IMR-90 (cell line): ENCODE measurements around the gene FBN1. TPM values are rescaled to one million over a fixed set of nuclear protein-coding genes. Genes with fewer than 3 reads are reported as not detected.

Experiments
- ATAC-seq: fragments of 200-7000 bp; cut with Tn5 transposase; 2 replicates; pipeline ENCODE4 v1.9.1; 2020; ENCODE audit warnings: low read depth, mild to moderate bottlenecking, moderate library complexity
- BruUV-seq: library from RNA; stranded (reverse); fragments of 400-500 nt; replicated peaks from 2 replicates; lab custom pipeline; 2021; lab: Mats Ljungman, UMichigan
- CTCF ChIA-PET: fragments of 300-600 bp; formaldehyde crosslinking; extraction: SDS; loops from one replicate; lab custom pipeline; 2021; ENCODE audit warnings: antibody characterized with exemption; lab: Yijun Ruan, JAX
- POLR2A ChIA-PET: fragments of 300-600 bp; sonication (Branson Sonifier 250); formaldehyde crosslinking; loops from one replicate; lab custom pipeline; 2022; ENCODE audit warnings: antibody characterized with exemption; ENCODE audit not compliant: unreplicated experiment; lab: Charles Lee
- DNase-seq: peaks from one replicate; pipeline ENCODE4 v3.0.0; 2013
- H2AFZ ChIP-seq: replicated peaks from 2 replicates; pipeline ENCODE3; 2013; ENCODE audit warnings: low read length, mild to moderate bottlenecking; ENCODE audit not compliant: poor library complexity
- H2AK5ac ChIP-seq: 2 replicates; pipeline ENCODE4 v1.6.1; 2013; ENCODE audit warnings: low read depth, low read length, inconsistent platforms
- H2AK9ac ChIP-seq: replicated peaks from 2 replicates; pipeline ENCODE3; 2013; ENCODE audit warnings: mild to moderate bottlenecking, low read depth, low read length, moderate library complexity; ENCODE audit not compliant: poor library complexity
- H2BK120ac ChIP-seq: 2 replicates; pipeline ENCODE4 v1.6.1; 2013; ENCODE audit warnings: low read depth, low read length, inconsistent platforms
- H2BK15ac ChIP-seq: 3 replicates; pipeline ENCODE4 v1.6.1; 2013; ENCODE audit warnings: low read depth, low read length, inconsistent platforms
- H2BK20ac ChIP-seq: 2 replicates; pipeline ENCODE4 v1.6.1; 2013; ENCODE audit warnings: low read depth, mild to moderate bottlenecking, inconsistent platforms, low read length, moderate library complexity
- H2BK5ac ChIP-seq: 2 replicates; pipeline ENCODE4 v1.6.1; 2013; ENCODE audit warnings: mild to moderate bottlenecking, low read depth, low read length, inconsistent platforms; ENCODE audit not compliant: poor library complexity, severe bottlenecking
- H3K14ac ChIP-seq: replicated peaks from 2 replicates; pipeline ENCODE4 v1.6.1; 2013; ENCODE audit warnings: low read depth, low read length, inconsistent platforms
- H3K18ac ChIP-seq: 2 replicates; pipeline ENCODE4 v1.6.1; 2013; ENCODE audit warnings: low read depth, low read length, control low read depth
- H3K23ac ChIP-seq: 2 replicates; pipeline ENCODE4 v1.6.1; 2013; ENCODE audit warnings: low read depth, low read length, inconsistent platforms
- H3K27ac ChIP-seq: 2 replicates; pipeline ENCODE4 v1.5.1; 2013; ENCODE audit warnings: mild to moderate bottlenecking, control low read depth, low read length; ENCODE audit not compliant: insufficient read depth
- H3K27me3 ChIP-seq: 2 replicates; pipeline ENCODE4 v1.6.1; 2013; ENCODE audit warnings: low read length; ENCODE audit not compliant: control insufficient read depth, insufficient read depth
- H3K36me3 ChIP-seq: 2 replicates; pipeline ENCODE4 v1.6.1; 2013; ENCODE audit warnings: low read length, mixed read lengths; ENCODE audit not compliant: control insufficient read depth, insufficient read depth
- H3K4ac ChIP-seq: 2 replicates; pipeline ENCODE4 v1.6.1; 2013; ENCODE audit warnings: low read depth, low read length, inconsistent platforms
- H3K4me1 ChIP-seq: 2 replicates; pipeline ENCODE4 v1.6.1; 2013; ENCODE audit warnings: low read length, mixed read lengths; ENCODE audit not compliant: control insufficient read depth, insufficient read depth
- H3K4me2 ChIP-seq: 2 replicates; pipeline ENCODE4 v1.6.1; 2013; ENCODE audit warnings: low read depth, mild to moderate bottlenecking, control low read depth, low read length, moderate library complexity
- H3K4me3 ChIP-seq: 2 replicates; pipeline ENCODE4 v1.5.1; 2013; ENCODE audit warnings: low read depth, mild to moderate bottlenecking, control low read depth, low read length, moderate library complexity; ENCODE audit not compliant: insufficient read depth
- H3K56ac ChIP-seq: 2 replicates; pipeline ENCODE4 v1.6.1; 2013; ENCODE audit warnings: low read length, inconsistent platforms; ENCODE audit not compliant: insufficient read depth; ENCODE audit errors: extremely low read depth
- H3K79me1 ChIP-seq, 2 experiments: 2 replicates each; pipeline ENCODE4 v1.6.1; 2013; ENCODE audit warnings: low read length in 2 of 2, inconsistent platforms in 1 of 2, low read depth in 1 of 2
- H3K9ac ChIP-seq: 2 replicates; pipeline ENCODE4 v1.6.1; 2013; ENCODE audit warnings: low read depth, low read length, control low read depth
- H3K9me1 ChIP-seq: 2 replicates; pipeline ENCODE4 v1.6.1; 2013; ENCODE audit warnings: low read length, inconsistent platforms; ENCODE audit not compliant: insufficient read depth
- H3K9me3 ChIP-seq: 2 replicates; pipeline ENCODE4 v1.6.1; 2013; ENCODE audit warnings: low read length; ENCODE audit not compliant: control insufficient read depth, insufficient read depth
- H4K20me1 ChIP-seq: 2 replicates; pipeline ENCODE4 v1.6.1; 2013; ENCODE audit warnings: low read length, inconsistent platforms; ENCODE audit not compliant: insufficient read depth
- H4K5ac ChIP-seq: 2 replicates; pipeline ENCODE4 v1.6.1; 2013; ENCODE audit warnings: mild to moderate bottlenecking, low read depth, low read length, control low read depth
- H4K8ac ChIP-seq, 2 experiments: 2 replicates each; pipeline ENCODE4 v1.6.1; 2013; ENCODE audit warnings: low read depth in 2 of 2, low read length in 2 of 2, control low read depth in 1 of 2, inconsistent platforms in 1 of 2
- H4K91ac ChIP-seq: 2 replicates; pipeline ENCODE4 v1.6.1; 2013; ENCODE audit warnings: low read depth, low read length, inconsistent platforms; ENCODE audit not compliant: insufficient read depth
- RCOR1 ChIP-seq: IDR thresholded peaks from 2 replicates; pipeline ENCODE4 v1.6.1; 2012; ENCODE audit warnings: mild to moderate bottlenecking, low read length, improper control_type of control experiment; ENCODE audit not compliant: insufficient replicate concordance
- WGBS, 2 experiments: methylation state at CpG; one replicate each; pipeline versions ENCODE4 v1.1.5 to v1.1.7; 2013; ENCODE audit warnings: missing lambda C conversion rate in 2 of 2; ENCODE audit not compliant: insufficient read length in 1 of 2; ENCODE audit errors: extremely low coverage in 2 of 2; 5-methylcytosine and 5-hydroxymethylcytosine counted together
- dilution Hi-C: fragments of 300-500 bp; cut with HindIII; formaldehyde crosslinking; loops from one replicate; pipeline ENCODE4 v1.14.3; 2018; ENCODE audit warnings: low sequenced_read_pairs; ENCODE audit not compliant: unreplicated experiment
- in situ Hi-C: fragments of 300-500 bp; cut with MboI; formaldehyde crosslinking; loops from 3 replicates; pipeline ENCODE4 v1.14.3; 2019; ENCODE audit warnings: low sequenced_read_pairs, inconsistent platforms, mixed read lengths
- intact Hi-C: fragments of 100-400 bp; cut with micrococcal nuclease; formaldehyde crosslinking; loops from 2 replicates; pipeline ENCODE4 v1.10.0; 2022
- polyA plus RNA-seq, 3 experiments: library from polyadenylated mRNA; depleted of rRNA; stranded (reverse); fragments of >200 nt; gene quantifications; 2 replicates each; pipeline ENCODE4 v1.2.3, GENCODE V29; 2012; ENCODE audit warnings: low replicate concordance in 1 of 3
- total RNA-seq: library from RNA; depleted of rRNA; stranded (reverse); fragments of >200 nt; gene quantifications from 2 replicates; pipeline ENCODE4 v1.2.3, GENCODE V29; 2012
- TF ChIP-seq, protein P1 (sequence below): conservative IDR thresholded peaks from 2 replicates; pipeline ENCODE4 v1.5.1; 2012; ENCODE audit warnings: mild to moderate bottlenecking, low read depth, low read length, improper control_type of control experiment

Gene FBN1
- total and polyA plus RNA-seq, 2 of the 4 experiments (the other 2 are of a cell fraction): 134 to 283 TPM

DNA sequence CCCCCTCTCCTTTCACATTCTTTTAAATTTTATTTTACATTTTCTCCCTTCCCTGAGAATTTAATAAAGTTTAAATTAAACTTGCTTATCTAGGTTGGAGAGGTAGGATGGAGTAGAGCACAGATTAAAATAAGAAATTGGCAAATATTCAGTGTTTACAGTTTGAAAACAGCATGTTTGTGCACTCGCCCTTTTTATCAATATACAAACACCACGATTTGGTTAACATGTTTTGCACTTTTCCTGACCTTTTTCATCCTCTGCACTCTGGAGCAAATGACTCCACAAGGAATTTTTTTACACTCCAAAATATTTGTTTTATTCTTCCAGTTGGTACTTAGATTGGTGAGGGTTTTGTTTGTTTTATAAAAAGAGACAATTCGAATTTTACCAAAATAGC, 227.2 kb downstream of the FBN1 start:
- Histone ChIP-seq H3K79me1 (peaks cover 3 to 18% of the 10 kb centered on the region in 2 experiments), H3K4me2 (no peak overlapping the region), H4K20me1 (no peaks in the 10 kb centered on the region), H3K4me3 (no peak overlapping the region), H2AK9ac (no peak overlapping the region), H2BK120ac (no peak overlapping the region), H2AK5ac (no peak overlapping the region), H3K27me3 (no peaks in the 10 kb centered on the region), H4K91ac (no peak overlapping the region), H4K5ac (no peak overlapping the region), H4K8ac (no peak overlapping the region), H3K36me3 (peaks cover 49% of the 10 kb centered on the region), H2BK5ac (no peak overlapping the region), H2AFZ (no peak overlapping the region), H3K27ac (no peak overlapping the region), H3K4me1 (peaks cover 2% of the 10 kb centered on the region), H3K14ac (no peak overlapping the region), H3K9me1 (peaks cover 9% of the 10 kb centered on the region; the same call in 1 of the 2 replicates), H3K4ac (no peak overlapping the region), H3K9me3 (no peaks in the 10 kb centered on the region), H3K56ac (no peak overlapping the region), H2BK20ac (no peak overlapping the region), H2BK15ac (no peak overlapping the region), H3K23ac (no peak overlapping the region), H3K18ac (no peak overlapping the region), H3K9ac (no peak overlapping the region)
- no peak for TF ChIP-seq RCOR1
- TF ChIP-seq, protein P1, sequence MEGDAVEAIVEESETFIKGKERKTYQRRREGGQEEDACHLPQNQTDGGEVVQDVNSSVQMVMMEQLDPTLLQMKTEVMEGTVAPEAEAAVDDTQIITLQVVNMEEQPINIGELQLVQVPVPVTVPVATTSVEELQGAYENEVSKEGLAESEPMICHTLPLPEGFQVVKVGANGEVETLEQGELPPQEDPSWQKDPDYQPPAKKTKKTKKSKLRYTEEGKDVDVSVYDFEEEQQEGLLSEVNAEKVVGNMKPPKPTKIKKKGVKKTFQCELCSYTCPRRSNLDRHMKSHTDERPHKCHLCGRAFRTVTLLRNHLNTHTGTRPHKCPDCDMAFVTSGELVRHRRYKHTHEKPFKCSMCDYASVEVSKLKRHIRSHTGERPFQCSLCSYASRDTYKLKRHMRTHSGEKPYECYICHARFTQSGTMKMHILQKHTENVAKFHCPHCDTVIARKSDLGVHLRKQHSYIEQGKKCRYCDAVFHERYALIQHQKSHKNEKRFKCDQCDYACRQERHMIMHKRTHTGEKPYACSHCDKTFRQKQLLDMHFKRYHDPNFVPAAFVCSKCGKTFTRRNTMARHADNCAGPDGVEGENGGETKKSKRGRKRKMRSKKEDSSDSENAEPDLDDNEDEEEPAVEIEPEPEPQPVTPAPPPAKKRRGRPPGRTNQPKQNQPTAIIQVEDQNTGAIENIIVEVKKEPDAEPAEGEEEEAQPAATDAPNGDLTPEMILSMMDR: no peak
- no CpG with 5 or more reads among the region's 3 CpGs for WGBS, 2 experiments
- DNase-seq (no peak), ATAC-seq (no peak)
- POLR2A ChIA-PET: no interaction called here
- in situ Hi-C loops (no loop called here), dilution Hi-C loops (no loop called here), intact Hi-C loops (no loop called here)
- BruUV-seq: no TSS peak
- CTCF ChIA-PET: no interaction called here
